Thoracic aorta (tissue), 2 donors: ENCODE measurements around the gene TPO. TPM values are rescaled to one million over a fixed set of nuclear protein-coding genes. Genes with fewer than 3 reads are reported as not detected.

ENCODE experiments used
- ATAC-seq: fragments of 150-250 bp; one replicate; pipeline ENCODE4 v1.8.0; 2017; ENCODE audit warnings: low read depth; ENCODE audit not compliant: insufficient number of reproducible peaks, low FRiP score
- DNase-seq: peaks from one replicate; pipeline ENCODE4 v3.0.0-alpha.2; 2020; ENCODE audit warnings: low spot score
- H3K27ac ChIP-seq, 2 donors: fragments of 200-600 bp; sonication (generic); 1 replicate in 1 of 2; 2 replicates in 1 of 2; pipeline ENCODE4 v1.5.1; 2016; ENCODE audit warnings: mild to moderate bottlenecking in 2 of 2, moderate library complexity in 2 of 2
- H3K27me3 ChIP-seq: fragments of 200-600 bp; sonication (generic); replicated peaks from 2 replicates; pipeline ENCODE4 v1.6.0; 2016; ENCODE audit warnings: mild to moderate bottlenecking; ENCODE audit not compliant: insufficient read depth
- H3K36me3 ChIP-seq: fragments of 200-600 bp; sonication (generic); one replicate; pipeline ENCODE4 v1.5.1; 2016
- H3K4me1 ChIP-seq, 2 donors: fragments of 200-600 bp; sonication (generic); 1 replicate in 1 of 2; 2 replicates in 1 of 2; pipeline versions ENCODE4 v1.5.1 to v1.6.0; 2016; ENCODE audit warnings: low read depth in 2 of 2, mild to moderate bottlenecking in 1 of 2; ENCODE audit not compliant: control insufficient read depth in 1 of 2
- H3K4me3 ChIP-seq: fragments of 200-600 bp; sonication (generic); 2 replicates; pipeline ENCODE4 v1.5.1; 2016; ENCODE audit warnings: mild to moderate bottlenecking
- H3K9me3 ChIP-seq: fragments of 200-600 bp; sonication (generic); 2 replicates; pipeline ENCODE4 v1.5.1; 2016
- CTCF ChIP-seq: fragments of 200-600 bp; sonication (generic); IDR thresholded peaks from one replicate; pipeline ENCODE4 v1.5.1; 2019; ENCODE audit warnings: antibody characterized with exemption
- total RNA-seq, 2 donors: library from RNA; depleted of rRNA; stranded (reverse); fragments of >200 nt; gene quantifications; one replicate each; pipeline versions ENCODE4 v1.1.0 to v1.2.3, GENCODE V29; 2016

The TPO gene
- total RNA-seq, 2 donors from 2014 or later = 8.1 to 24.1 TPM

- no peak for TF ChIP-seq CTCF
- Histone ChIP-seq H3K27me3 (no peaks in the 10 kb centered on the region), H3K4me3 (no peak overlapping the region), H3K9me3 (no peaks in the 10 kb centered on the region), H3K27ac (no peak overlapping the region), H3K36me3 (no peaks in the 10 kb centered on the region), H3K4me1 (no peaks in the 10 kb centered on the region)
- no peak for DNase-seq
- no peak for ATAC-seq
Observed at GRCh38 chr2:1582891-1583341, 169.7 kb downstream of the TPO start.

- no peak for TF ChIP-seq CTCF
- ATAC-seq = no peak
Observed at GRCh38 chr2:1584051-1584531, 170.8 kb downstream of the TPO start.

GRCh38 chr2:1584691-1585485 is 171.6 kb downstream of the TPO start:
- Histone ChIP-seq H3K9me3 (no peaks in the 10 kb centered on the region), H3K36me3 (no peaks in the 10 kb centered on the region), H3K27ac (no peak overlapping the region), H3K4me1 (no peaks in the 10 kb centered on the region), H3K4me3 (no peak overlapping the region), H3K27me3 (no peaks in the 10 kb centered on the region)
- ATAC-seq (no peak), DNase-seq (no peak)
- TF ChIP-seq CTCF = no peak

More at GRCh38 chr2:1584051-1584531, 170.8 kb downstream of the TPO start:
- Histone ChIP-seq H3K27ac (no peak overlapping the region), H3K4me1 (no peaks in the 10 kb centered on the region), H3K4me3 (no peak overlapping the region), H3K36me3 (no peaks in the 10 kb centered on the region), H3K9me3 (no peaks in the 10 kb centered on the region), H3K27me3 (no peaks in the 10 kb centered on the region)
- DNase-seq = no peak

- TF ChIP-seq CTCF = no peak
Observed at GRCh38 chr2:1585635-1586034, 172.4 kb downstream of the TPO start.

GRCh38 chr2:1586251-1586922 is 173.1 kb downstream of the TPO start:
- no peak overlapping the region for H3K27ac ChIP-seq
- H3K9me3 ChIP-seq = no peaks in the 10 kb centered on the region
- H3K4me1 ChIP-seq = peaks cover 1 to 6% of the 10 kb centered on the region in 2 donors
- TF ChIP-seq CTCF = no peak
- ATAC-seq (no peak), DNase-seq (no peak)
- no peaks in the 10 kb centered on the region for H3K36me3 ChIP-seq
- no peaks in the 10 kb centered on the region for H3K27me3 ChIP-seq
- H3K4me3 ChIP-seq = no peak overlapping the region

More at GRCh38 chr2:1585635-1586034, 172.4 kb downstream of the TPO start:
- no peaks in the 10 kb centered on the region for H3K27me3 ChIP-seq
- no peak overlapping the region for H3K4me3 ChIP-seq
- no peak overlapping the region for H3K27ac ChIP-seq
- DNase-seq (no peak), ATAC-seq (no peak)
- no peaks in the 10 kb centered on the region for H3K36me3 ChIP-seq
- H3K9me3 ChIP-seq = no peaks in the 10 kb centered on the region
- no peaks in the 10 kb centered on the region for H3K4me1 ChIP-seq
